NCI-H510A treated with DMSO at 0.1 percent for 48 hours (cell line): Measurements from ENCODE around the gene HSD3B7.
A peak's percentile ranks its signal among the peaks of the same experiment; 100 is the strongest.

Source experiments
- DNase-seq: peaks from one replicate; lab custom pipeline; 2025; lab: John Stamatoyannopoulos, UW

HSD3B7 gene

DNA sequence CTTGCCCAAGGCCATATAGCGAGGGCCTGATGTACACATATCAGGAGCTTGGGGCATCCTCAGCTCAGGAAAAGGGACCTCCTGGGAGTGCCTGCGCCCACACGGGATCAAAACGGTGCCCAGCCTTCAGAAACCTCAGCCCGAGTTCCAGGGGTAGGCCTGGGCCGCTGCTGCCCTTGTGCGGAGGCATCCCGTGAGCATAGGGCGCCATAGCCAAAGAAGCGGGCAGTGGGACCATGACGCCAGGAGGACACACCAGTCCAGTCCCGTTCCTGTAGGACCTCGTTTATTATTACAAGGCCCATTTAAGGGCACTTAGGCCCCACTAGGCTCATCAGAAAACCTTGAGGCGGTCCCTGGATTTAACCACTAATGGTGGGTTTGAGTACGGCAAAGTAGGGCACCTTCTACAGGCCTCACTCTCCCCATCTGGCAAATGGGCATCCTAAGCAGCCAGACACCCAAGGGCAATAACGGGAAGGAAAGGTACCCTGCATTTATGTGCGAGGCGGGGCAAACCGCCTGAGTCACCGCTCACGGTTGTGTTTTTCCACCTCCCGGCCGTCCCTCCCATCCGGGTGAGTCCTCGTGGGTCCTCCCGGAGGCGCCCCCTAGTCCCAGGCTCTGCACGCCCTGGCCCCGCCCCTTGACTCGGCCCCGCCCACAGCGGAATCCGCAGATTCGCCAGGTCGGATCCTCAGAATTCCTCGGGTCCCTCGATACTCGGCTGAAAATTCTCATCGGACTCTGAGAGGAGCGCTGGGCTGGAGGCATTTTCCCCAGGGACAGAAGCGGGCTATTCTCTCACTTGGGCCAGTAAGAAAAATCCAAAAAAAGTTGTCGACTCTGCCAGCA lies 28.2 kb upstream of the HSD3B7 start:
- peak; percentile 90 for DNase-seq

DNA sequence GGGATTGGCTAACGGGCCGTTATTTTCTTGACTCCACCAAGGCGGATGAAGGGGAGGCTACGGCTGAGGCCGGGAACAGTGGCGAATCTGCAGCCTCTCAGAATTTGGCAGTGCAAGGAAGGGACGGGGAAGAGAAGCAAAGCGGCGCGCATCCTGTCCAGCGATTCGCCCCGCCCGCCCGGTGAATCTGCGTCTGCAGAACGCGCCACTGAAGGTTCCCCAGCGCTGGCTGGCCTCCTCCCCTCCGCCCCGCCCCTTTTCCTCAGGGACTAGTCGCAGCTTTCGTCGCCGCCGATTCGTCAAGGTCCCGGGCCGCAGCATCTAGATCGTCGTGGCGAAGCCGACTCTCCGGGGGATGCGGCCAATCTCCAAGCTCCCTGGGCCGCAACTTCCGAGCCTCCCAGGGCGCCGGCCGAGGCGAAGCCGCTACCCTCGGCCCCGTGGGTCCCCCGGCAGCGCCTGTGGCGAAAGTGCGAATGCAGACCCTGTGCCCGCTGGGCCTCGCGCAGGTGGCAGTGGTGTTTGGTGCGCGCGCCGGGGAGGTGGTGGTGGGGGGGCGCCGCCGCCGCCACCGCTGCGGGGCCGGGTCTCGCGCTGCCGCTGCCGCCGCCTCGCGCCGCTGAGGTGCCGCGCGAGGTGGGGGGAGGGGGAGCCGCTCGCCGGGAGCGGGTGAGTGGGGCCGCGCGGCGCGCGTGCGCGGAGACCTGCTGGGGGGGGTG lies 27.4 kb upstream of the HSD3B7 start, which contains the start of gene SETD1A:
Gene SETD1A (plus strand): TSS at position 299 of the 719 bp plus-strand sequence. CDS start 978 bp downstream, outside the sequence.
- peak; percentile 96 for DNase-seq

DNA sequence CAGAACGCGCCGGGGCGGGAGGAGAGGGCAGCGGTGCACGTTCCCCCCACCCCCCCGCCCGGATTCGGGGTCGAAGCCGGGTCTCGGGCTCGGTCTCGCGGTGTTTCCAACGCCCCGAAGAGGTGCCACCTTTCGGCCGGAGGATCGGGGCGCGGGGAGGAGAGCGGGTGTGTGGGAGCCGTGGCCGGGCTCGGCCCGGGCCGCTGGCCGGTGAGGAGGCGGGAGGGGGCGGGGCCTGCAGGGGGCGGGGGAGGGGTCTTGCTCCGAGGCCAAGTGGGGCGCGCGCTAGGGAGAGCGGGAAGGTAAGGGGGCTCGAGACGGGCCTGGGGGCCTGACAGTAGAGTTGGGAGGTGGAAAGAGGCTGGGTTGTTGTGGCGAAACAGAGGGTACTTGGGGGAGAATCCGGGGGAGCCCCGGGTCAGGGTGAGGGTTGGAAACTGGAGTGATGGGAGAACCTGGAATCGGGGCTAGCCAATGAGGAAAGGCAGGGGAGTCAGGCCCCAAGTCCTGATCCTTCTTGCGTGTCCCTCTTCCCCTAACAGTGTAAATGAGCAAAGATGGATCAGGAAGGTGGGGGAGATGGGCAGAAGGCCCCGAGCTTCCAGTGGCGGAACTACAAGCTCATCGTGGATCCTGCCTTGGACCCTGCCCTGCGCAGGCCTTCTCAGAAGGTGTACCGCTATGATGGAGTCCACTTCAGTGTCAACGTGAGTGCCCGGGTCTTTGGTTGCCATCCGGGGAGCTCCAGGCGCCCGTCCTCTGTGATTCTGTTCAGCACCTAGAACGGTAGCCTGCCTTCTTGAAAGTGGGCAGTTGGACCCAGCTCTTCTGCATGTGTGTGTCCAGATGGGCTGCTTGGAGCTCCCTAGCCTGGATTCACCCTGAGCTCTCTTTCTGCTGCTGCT lies 26.6 kb upstream of the HSD3B7 start:
- peak; percentile 42 for DNase-seq

DNA sequence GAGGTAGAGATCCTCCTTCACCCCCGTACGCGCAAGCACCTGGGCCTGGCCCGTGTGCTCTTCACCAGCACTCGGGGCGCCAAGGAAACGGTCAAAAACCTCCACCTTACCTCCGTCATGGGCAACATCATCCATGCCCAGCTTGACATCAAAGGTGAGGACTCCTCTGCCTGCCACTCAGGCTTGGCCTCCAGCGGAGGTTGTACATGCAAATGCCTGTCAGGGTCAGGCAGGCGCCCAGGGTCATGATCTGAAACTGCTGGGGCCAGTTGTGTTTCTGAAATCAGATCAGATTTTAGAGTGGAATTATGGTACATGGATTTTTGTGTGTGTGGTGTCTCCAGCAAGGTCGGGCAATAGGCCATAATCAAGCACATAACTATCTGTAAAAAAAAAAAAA lies 23.6 kb upstream of the HSD3B7 start:
- no peak for DNase-seq

DNA sequence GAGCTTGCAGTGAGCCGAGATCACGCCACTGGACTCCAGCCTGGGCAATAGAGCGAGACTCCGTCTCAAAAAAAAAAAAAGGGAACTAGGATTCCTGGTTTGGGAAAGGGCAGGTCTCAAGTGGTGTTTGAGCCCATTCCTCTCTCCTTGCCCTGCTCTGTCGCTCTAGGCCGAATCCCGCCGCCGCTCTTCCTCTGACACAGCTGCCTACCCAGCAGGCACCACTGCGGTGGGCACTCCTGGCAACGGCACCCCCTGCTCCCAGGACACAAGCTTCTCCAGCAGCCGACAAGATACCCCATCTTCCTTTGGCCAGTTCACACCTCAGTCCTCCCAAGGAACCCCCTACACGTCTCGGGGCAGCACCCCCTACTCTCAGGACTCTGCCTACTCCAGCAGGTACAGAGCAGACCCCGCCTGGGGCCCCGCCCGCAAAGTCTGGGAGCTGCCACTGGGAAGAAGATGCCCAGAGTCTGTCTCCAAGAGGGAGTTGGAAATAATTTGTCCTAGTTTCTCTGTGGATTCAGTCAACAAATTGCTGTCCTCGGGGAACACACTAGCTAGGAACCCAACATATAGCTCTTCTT lies 21.0 kb upstream of the HSD3B7 start:
- no peak for DNase-seq

DNA sequence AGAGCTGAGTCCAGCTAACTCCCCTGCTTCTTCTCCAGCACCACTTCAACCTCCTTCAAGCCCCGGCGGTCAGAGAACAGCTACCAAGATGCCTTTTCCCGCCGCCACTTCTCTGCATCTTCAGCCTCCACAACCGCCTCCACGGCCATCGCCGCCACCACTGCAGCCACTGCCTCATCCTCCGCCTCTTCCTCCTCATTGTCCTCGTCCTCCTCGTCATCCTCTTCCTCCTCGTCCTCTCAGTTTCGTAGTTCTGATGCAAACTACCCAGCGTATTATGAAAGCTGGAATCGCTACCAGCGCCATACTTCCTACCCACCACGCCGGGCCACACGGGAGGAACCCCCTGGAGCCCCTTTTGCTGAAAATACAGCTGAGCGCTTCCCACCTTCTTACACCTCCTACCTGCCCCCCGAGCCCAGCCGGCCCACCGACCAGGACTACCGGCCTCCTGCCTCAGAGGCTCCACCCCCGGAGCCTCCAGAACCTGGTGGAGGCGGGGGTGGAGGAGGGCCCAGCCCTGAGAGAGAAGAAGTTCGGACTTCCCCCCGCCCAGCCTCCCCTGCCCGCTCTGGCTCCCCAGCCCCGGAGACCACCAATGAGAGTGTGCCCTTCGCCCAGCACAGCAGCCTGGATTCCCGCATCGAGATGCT lies 20.3 kb upstream of the HSD3B7 start:
- DNase-seq, result no peak

DNA sequence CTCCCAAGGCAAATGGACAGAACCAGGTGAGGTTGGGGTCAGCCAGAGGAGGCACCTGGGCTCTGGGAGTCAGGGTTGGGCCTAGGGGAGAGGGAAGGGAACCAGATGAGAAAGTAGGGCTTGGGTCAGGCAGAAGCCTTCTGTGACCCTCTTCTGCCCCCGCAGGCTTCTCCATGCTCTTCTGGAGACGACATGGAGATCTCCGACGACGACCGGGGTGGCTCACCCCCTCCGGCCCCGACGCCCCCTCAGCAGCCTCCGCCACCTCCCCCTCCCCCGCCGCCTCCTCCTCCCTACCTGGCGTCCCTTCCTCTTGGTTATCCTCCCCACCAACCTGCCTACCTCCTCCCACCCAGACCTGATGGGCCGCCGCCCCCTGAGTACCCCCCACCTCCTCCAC lies 19.6 kb upstream of the HSD3B7 start:
- DNase-seq, result no peak

DNA sequence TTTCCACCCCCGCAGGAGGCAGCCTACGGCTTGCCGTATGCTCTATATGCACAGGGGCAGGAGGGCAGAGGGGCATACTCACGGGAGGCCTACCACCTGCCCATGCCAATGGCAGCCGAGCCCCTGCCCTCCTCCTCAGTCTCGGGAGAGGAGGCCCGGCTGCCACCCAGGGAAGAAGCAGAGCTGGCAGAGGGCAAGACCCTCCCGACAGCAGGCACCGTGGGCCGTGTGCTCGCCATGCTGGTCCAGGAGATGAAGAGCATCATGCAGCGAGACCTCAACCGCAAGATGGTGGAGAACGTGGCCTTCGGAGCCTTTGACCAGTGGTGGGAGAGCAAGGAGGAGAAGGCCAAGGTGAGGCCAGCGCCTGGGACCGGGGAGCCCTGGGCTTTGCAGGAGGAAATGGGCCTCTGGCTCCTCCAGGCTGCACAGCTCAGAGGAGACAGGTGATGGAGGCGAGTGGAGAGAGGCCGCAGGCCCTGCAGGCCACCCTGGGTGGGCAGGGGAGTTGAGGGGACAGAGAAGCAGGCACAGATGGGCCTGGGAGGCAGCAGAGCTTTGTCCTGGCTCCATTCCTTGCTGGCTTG lies 18.9 kb upstream of the HSD3B7 start:
- no peak for DNase-seq

DNA sequence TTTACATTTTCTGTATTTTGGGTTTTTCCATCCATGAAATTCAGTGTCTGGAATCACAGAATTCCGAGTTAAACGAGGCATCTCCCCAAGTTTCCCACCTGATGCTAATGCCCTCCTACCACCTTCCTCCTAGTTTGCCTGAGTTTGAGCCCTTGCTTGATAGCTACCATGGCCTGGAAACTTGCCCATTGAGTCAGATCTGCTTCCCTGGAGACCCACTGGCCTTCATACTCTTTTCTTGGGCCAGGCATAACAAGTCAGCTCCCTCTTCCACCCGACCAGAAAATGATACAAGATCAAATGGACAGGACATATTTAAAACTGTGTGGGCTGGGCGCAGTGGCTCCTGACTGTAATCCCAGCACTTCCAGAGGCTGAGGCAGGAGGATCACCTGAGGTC lies 17.2 kb upstream of the HSD3B7 start:
- no peak for DNase-seq

DNA sequence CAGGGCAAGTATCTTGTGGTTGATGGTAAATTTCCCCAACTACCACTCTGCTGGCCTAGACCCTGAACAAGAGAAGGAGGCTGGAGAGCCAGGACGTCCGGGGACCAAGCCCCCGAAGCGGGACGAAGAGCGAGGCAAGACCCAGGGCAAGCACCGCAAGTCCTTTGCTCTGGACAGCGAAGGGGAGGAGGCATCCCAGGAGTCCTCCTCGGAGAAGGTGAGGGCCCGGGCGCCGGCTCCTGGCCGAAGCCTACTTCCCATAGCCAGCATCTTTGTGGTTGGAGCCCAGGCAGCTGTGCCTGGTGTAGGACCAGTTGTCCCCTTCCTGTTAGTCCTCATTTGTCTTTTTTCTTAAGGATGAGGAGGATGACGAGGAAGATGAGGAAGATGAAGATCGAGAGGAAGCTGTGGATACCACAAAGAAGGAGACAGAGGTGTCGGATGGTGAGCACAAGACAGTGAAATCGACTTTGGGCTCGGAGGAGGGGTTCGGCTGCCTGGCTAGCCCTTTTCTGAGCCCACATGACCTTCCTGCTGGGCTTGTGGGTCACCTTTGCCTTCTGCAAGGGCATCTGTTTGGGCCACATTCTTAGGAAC lies 15.7 kb upstream of the HSD3B7 start:
- no peak for DNase-seq

DNA sequence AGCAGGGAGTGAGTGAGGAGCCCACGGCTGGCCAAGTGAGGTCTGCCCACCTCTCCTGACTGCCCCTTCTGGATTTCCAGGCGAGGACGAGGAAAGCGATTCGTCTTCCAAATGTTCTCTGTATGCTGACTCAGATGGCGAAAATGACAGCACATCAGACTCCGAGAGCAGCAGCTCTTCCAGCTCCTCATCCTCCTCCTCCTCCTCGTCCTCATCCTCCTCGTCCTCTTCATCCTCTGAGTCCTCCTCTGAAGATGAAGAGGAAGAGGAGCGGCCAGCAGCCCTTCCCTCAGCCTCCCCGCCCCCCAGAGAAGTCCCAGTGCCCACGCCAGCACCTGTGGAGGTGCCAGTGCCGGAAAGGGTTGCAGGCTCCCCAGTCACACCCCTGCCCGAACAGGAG lies 13.7 kb upstream of the HSD3B7 start:
- DNase-seq, result no peak

DNA sequence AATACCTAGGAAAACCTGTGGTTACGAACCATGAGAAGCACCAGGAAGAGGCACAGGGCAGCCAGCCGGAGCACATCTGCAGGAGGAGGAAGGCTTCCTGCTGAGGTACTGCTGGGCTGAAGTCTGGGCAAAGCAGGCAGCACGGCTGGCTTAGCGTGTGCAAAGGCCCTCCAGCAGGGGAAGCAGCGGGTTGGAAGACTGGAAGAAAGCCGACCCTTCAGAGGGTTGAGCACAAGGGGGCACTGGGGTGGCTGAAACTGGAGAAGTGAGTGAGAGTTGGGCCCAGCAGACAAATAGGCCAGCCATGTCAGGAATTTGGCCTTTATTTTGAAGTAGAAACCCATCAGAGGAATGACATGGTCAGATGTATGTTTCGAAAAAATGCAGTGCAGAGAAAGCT lies 12.1 kb upstream of the HSD3B7 start:
- no peak for DNase-seq

DNA sequence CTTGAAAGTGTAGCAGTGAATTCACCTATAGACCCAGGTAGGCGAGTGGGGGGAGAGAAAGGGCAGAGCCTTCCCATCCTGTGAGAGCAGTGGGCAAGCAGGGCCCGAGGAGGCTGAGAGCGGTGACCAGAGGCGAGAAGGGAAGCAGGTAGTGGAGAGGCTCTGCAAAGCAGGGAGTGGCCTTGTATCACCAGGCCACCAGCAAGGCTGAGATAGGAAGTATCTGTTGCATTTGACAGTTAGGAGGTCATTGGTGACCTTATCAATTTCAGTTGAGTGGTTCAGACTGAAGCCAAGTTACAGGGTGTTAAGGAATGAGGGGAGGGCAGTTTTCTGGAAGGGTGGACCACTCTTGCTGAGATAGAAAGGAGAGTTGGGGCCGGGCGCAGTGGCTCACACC lies 10.7 kb upstream of the HSD3B7 start:
- no peak for DNase-seq

DNA sequence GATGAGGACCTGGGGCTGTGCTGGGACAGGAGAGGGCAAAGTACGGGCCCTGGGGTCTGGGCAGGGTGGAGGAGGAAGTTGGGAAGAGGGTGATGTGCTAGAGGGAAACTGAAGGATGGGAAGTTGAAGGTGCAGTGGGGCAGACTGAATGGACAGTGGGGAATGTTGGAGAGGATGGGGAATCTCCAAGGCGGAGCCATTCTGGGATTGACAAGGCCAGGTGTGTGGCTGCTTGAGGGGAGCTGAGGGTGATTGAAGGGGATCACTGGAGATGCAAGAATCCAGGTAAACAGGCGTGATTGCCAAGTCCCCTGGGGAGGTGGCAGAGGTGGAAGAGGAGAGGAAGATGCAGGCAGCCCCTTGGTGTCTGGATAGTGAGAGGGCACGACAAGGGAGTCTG lies 8.5 kb upstream of the HSD3B7 start:
- no peak for DNase-seq

DNA sequence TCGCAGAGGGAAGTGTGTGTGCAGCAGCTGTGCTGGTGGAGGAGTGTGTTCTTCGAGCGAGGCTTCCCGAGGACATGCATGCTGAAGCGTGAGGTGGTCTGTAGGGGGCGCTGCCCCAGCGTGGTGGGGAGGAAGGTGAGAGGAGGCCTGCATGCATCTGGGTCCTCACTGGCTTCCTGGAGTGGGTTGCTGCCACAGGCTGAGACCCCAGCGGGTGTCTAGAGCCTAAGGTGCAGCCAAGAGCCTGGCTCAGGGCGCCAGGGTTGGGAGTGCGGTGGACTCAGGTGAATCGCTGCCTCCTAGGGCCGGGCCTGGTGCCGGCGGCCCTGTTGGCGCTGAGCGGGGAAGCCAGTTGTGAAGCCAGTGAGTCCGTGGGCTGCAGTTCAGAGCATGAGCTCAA lies 7.5 kb upstream of the HSD3B7 start:
- DNase-seq, result no peak

DNA sequence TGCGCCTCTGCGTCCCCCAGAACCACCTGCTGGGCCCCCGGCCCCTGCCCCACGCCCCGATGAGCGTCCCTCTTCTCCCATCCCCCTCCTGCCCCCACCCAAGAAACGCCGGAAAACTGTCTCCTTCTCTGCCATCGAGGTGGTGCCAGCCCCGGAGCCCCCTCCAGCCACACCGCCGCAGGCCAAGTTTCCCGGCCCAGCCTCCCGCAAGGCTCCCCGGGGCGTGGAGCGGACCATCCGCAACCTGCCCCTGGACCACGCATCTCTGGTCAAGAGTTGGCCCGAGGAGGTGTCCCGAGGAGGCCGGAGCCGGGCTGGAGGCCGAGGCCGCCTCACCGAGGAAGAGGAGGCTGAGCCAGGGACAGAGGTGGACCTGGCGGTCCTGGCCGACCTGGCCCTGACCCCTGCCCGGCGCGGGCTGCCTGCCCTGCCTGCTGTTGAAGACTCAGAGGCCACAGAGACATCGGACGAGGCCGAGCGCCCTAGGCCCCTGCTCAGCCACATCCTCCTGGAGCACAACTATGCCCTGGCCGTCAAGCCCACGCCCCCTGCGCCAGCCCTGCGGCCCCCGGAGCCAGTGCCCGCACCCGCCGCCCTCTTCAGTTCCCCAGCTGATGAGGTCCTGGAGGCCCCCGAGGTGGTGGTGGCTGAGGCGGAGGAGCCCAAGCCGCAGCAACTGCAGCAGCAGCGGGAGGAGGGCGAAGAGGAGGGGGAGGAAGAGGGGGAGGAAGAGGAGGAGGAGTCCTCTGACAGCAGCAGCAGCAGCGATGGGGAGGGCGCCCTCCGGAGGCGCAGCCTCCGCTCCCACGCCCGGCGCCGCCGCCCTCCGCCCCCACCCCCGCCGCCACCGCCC lies 5.6 kb upstream of the HSD3B7 start:
- no peak for DNase-seq

DNA sequence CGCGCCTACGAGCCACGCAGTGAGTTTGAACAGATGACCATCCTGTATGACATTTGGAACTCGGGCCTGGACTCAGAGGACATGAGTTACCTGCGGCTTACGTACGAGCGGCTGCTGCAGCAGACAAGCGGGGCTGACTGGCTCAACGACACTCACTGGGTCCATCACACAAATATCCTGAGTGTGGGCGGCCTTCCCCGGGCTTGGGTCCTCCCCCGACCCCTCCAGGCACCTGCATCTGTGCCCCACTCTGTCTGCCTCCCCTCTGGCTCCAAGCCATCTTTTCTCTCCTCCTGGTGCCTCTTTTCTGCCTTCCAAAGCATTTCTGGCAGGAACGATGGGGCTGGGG lies 5.0 kb upstream of the HSD3B7 start:
- no peak for DNase-seq

DNA sequence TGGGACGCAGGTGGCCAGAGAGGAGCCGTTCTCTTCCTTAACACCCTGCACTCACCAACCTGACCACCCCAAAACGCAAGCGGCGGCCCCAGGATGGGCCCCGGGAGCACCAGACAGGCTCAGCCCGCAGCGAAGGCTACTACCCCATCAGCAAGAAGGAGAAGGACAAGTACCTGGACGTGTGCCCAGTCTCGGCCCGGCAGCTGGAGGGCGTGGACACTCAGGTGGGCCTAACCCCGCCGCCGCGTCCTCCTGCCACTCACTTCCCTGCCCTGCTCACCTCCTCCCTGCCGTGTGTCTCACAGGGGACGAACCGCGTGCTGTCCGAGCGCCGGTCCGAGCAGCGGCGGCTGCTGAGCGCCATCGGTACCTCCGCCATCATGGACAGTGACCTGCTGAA lies 4.6 kb upstream of the HSD3B7 start:
- DNase-seq, result no peak

DNA sequence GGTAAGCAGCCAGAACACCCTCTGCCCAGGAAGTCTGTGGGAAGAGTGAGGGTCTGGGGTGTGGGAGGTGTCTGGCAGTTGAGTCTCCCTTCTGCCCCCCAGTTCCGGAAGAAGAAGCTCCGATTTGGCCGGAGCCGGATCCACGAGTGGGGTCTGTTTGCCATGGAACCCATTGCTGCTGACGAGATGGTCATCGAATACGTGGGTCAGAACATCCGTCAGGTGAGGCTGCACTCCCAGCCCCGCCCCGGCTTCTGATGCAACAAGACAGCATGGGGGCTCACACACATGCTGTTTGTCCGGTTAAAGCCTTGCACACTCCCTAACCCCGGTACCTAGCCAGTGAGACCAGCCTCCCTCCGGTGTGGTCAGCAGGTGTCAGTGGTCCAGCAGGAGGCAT lies 4.0 kb upstream of the HSD3B7 start:
- DNase-seq, result no peak
